ENCODE data around the gene KRTAP10-3. TPM values are rescaled to one million over a fixed set of nuclear protein-coding genes. Genes with fewer than 3 reads are reported as not detected.

KRTAP10-3 gene
- total and polyA plus RNA-seq, 2 of the 13 experiments (the other 11 are each of a cell fraction or from before 2014, with no cell fraction given) = not detected

GRCh38 chr21:44598061-44598460 lies 39.5 kb upstream of the KRTAP10-3 start:
- Histone ChIP-seq H2AFZ (ENCODE audit: low read length) (no peak overlapping the region), H3K9me3 (ENCODE audit: low read length) (no peaks in the 10 kb centered on the region), H3K4me3 (replicated peaks in 1 of 3; ENCODE audit: insufficient read depth in 1 of 3, low read depth in 2 of 3, low read length in 3 of 3) (no peak overlapping the region), H3K27me3 (ENCODE audit: control insufficient read depth in 1 of 2, insufficient read depth in 2 of 2, low read length in 2 of 2) (peaks cover 0 to 1% of the 10 kb centered on the region in 2 experiments; a peak in 1 of 5 replicates), H3K79me2 (ENCODE audit: insufficient read depth, low read length) (no peaks in the 10 kb centered on the region), H3K4me2 (ENCODE audit: low read depth, low read length) (no peak overlapping the region), H3K27ac (ENCODE audit: extremely low read length, insufficient read depth, low read length) (no peak overlapping the region), H3K9ac (ENCODE audit: insufficient read depth, low read depth, low read length) (no peak overlapping the region), H3K36me3 (replicated peaks in 1 of 2; ENCODE audit: control insufficient read depth in 1 of 2, insufficient read depth in 2 of 2, low read length in 2 of 2) (no peaks in the 10 kb centered on the region), H3K4me1 (ENCODE audit: insufficient read depth, low read length) (peaks cover 27% of the 10 kb centered on the region), H4K20me1 (ENCODE audit: insufficient read depth, low read length) (no peaks in the 10 kb centered on the region)
- FAIRE-seq (no peak), ATAC-seq (no peak), DNase-seq (ENCODE audit: low spot score) (no peak)
- BruUV-seq (replicated peaks) = no TSS peak
- ChIA-PET POLR2A (no interaction called here), CTCF (ENCODE audit: low intra/inter-chr PET ratio, low total read pairs) (no interaction called here)
- WGBS (ENCODE audit: low lambda C conversion rate) = 87% methylated on average over 11 of the region's 11 CpGs
- no peak for TF ChIP-seq ATF7 (IDR thresholded peaks at IDR 0.05)
- TF ChIP-seq ATF7 (CRISPR knock-in tag; IDR thresholded peaks at IDR 0.05) = no peak
- no peak for TF ChIP-seq ZNF543 (CRISPR knock-in tag; IDR thresholded peaks at IDR 0.05)
- TF ChIP-seq IKZF4 (CRISPR knock-in tag; IDR thresholded peaks at IDR 0.05; ENCODE audit: borderline replicate concordance, low read depth, not compliant biosample characterization) = no peak
- TF ChIP-seq TFAP4 (IDR thresholded peaks at IDR 0.05; ENCODE audit: borderline replicate concordance, low read depth) = no peak
- intact Hi-C loops (cut with micrococcal nuclease; ENCODE audit: unreplicated experiment) = no loop called here
- in situ Hi-C loops (cut with HindIII; ENCODE audit: extremely low pct_ligation_motif_present, low pct_unique_long_range_greater_than_20kb) = no loop called here

GRCh38 chr21:44596068-44596725 lies 37.6 kb upstream of the KRTAP10-3 start:
- in situ Hi-C loops (cut with HindIII; ENCODE audit: extremely low pct_ligation_motif_present, low pct_unique_long_range_greater_than_20kb) (no loop called here), intact Hi-C loops (cut with micrococcal nuclease; ENCODE audit: unreplicated experiment) (no loop called here)
- peaks cover 0 to 1% of the 10 kb centered on the region in 2 experiments; a peak in 1 of 5 replicates for H3K27me3 ChIP-seq (ENCODE audit: control insufficient read depth in 1 of 2, insufficient read depth in 2 of 2, low read length in 2 of 2)
- ATAC-seq (no peak), DNase-seq (ENCODE audit: low spot score) (no peak), FAIRE-seq (no peak)
- 84% methylated on average over 9 of the region's 9 CpGs for WGBS (ENCODE audit: low lambda C conversion rate)
- H4K20me1 ChIP-seq (ENCODE audit: insufficient read depth, low read length) = no peaks in the 10 kb centered on the region
- no peaks in the 10 kb centered on the region for H3K36me3 ChIP-seq (replicated peaks in 1 of 2; ENCODE audit: control insufficient read depth in 1 of 2, insufficient read depth in 2 of 2, low read length in 2 of 2)
- no peak overlapping the region for H3K27ac ChIP-seq (ENCODE audit: extremely low read length, insufficient read depth, low read length)
- no TSS peak for BruUV-seq (replicated peaks)
- no peak overlapping the region for H2AFZ ChIP-seq (ENCODE audit: low read length)
- no peak overlapping the region for H3K4me2 ChIP-seq (ENCODE audit: low read depth, low read length)
- TF ChIP-seq RFX3 (CRISPR knock-in tag; IDR thresholded peaks at IDR 0.05) = no peak
- H3K9ac ChIP-seq (ENCODE audit: insufficient read depth, low read depth, low read length) = no peak overlapping the region
- POLR2A ChIA-PET = no interaction called here
- H3K79me2 ChIP-seq (ENCODE audit: insufficient read depth, low read length) = no peaks in the 10 kb centered on the region
- H3K4me1 ChIP-seq (ENCODE audit: insufficient read depth, low read length) = peaks cover 41% of the 10 kb centered on the region
- CTCF ChIA-PET (ENCODE audit: low intra/inter-chr PET ratio, low total read pairs) = no interaction called here
- H3K9me3 ChIP-seq (ENCODE audit: low read length) = no peaks in the 10 kb centered on the region
- H3K4me3 ChIP-seq (replicated peaks in 1 of 3; ENCODE audit: insufficient read depth in 1 of 3, low read depth in 2 of 3, low read length in 3 of 3) = no peak overlapping the region
